NCI-H748 (cell line): ENCODE results near the gene C1QTNF7.

Source experiments
- DNase-seq: peaks from one replicate; lab custom pipeline; 2025; ENCODE audit not compliant: unreplicated experiment; lab: John Stamatoyannopoulos, UW

Gene C1QTNF7, protein sequence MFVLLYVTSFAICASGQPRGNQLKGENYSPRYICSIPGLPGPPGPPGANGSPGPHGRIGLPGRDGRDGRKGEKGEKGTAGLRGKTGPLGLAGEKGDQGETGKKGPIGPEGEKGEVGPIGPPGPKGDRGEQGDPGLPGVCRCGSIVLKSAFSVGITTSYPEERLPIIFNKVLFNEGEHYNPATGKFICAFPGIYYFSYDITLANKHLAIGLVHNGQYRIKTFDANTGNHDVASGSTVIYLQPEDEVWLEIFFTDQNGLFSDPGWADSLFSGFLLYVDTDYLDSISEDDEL

DNA sequence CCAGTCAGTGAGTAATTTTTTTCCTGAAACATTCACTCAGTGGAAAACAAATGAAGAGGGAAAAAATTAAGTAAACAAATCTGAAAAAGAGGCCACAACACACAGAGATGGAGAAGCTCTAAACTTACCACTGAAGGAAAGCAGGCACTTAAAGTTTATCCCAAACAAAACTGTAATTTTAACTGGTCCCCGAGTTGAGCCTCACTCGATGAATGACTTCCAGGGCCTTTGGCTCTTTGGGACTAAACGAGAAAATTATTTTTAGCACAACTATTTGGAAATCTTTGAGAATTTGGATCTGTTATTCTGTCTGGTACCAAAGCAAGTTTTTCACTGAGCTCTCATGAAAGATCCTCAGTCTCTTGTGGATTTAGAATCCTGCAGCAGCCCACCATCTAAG lies at the start of gene C1QTNF7:
C1QTNF7 (plus strand) TSS at position 333 of the 400 bp plus-strand sequence. CDS start 7,711 bp downstream, outside the sequence.
- no peak for DNase-seq

DNA sequence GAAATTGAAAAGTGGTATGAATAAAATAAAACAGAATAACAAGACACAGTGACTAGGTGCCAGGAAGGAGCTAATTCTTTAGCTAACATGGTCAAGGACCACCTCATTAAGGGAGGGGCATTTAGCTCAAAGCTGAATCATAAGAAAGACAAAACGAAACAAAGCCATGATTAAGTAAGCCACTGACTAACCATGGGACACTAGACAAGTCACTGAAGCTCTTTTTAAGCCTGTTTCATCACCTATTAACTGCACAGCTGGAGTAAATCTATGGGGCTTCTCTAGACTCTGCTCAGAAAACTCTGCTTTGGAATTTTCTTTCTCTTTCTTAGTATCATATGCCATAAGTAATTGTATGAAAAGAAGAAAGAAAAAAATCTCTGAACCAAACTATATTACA lies 49.8 kb upstream of the C1QTNF7 start:
- no peak for DNase-seq

DNA sequence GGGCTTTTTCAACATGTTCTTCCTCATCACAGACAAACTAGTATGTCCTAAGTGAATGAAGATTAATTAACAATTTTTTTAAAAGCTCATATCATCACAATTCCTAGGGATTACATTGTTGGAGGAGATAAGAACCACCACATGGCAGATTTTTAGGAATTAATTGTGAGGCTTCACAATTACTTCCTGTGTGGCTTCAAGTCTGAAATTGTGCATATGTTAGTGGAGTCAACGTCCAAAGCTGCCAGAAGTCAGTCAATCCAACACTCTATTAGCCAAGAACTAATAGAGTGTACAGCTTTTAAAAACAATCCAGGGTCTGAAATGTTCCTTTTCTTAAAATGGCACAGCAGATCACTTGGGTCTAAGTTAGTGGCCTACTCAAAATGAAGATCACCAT lies 49.3 kb upstream of the C1QTNF7 start:
- DNase-seq = no peak

DNA sequence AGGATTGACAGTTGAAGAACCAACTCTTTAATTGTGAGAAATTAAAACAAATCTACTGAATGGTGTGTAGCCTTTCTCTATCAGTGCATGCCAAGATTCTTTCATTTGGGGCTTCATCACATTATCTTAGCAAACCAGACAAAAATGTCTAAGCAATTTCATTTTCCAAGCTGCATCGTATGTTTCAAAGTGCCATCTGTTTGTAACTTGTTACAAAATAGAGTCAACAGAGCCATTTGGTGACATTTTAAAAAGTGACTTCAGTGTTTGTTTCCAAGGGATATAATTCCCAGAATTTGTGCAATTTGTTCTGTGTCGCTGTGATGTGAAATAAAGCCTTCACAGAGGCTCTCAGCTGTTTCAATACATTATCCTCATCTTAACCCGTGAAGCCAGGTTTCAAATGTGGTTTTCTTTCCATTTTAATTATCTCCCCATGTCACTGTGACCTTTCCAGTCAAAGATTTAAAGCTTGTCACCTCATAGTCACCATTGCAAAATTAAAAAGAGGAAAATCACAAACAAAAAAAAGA lies 46.0 kb upstream of the C1QTNF7 start:
- no peak for DNase-seq

DNA sequence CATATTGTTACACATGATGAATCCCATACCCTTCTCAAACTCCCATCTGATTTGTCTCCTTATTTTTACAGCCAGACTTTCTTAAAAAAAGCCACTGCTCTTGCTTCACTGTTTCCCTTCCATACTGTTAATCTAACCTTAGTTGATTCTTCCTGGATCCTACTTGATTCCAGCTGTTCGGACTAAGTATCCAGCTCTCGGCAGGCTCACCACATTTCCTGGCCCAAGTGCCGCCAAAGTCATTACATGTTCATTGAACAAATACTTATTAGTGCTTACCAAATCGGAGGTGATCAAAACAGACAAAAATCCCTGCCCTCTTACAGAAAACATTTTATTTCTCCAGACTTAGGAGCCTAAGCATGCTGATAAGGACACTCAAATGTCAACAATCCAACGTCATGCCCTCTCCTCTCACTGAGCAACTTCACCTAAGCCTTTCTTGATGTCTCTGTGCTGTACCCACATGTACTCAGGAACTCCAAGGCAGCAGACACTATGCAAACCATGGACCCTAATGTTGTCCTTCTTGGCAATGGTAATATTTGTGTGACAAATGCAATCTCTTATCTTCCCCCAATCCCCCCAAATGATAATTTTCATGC lies 45.1 kb upstream of the C1QTNF7 start:
- DNase-seq = no peak

DNA sequence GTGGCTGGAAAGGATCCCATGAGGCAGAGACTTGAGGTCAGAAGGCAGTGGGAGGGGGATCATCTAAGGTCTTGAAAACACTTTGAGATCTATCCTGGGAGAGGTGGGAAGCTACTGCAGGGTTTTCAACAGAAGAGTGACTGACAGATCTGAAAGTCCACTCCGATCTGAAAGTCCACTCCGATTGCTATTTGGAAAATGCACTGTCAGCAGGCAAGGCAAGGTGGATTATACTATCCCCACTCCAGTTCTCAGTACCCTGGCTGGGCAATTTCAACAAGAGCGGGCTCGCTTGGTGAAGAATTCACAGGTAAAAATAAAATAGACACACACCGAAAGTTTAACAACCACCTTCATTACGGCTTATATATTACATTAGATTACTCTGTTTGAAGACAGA lies 42.3 kb upstream of the C1QTNF7 start:
- DNase-seq = no peak

DNA sequence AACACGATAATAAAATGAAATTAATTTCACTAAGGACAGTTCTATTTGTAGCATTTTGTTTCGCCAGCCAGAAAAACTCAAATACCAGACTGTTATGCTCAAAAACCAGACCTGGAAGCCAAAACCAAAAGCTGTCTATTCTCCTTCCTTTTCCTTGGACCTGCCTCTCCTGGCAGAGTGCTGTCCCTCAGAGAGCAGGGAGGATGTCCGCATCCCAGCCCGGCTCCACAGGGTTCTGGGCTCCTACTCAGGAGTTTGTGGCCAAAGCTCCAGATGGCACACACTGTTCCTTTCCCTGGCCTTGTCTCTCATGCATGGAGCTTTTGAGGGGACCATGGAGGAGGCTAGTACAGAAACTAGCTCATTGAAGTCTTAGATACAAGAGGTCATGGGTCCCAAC lies 41.9 kb upstream of the C1QTNF7 start:
- no peak for DNase-seq

DNA sequence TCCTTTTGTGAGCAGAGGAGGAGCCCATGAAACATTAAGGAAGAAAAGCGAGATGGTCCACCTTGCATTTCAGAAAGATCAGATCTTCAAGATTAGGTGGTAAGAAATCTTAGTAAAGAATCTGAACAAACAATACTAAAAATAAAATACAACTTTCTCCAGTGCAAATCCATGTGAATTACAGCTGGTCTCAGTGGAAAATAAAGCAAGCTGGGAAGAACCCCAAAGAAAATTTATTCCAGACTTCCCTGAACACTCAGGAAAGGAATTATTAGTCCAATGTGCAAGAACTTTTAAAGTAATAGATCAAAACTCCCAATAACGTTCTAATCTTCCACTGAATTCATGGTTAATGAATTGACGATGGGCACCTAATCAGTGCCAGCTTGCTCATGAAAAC lies 37.3 kb upstream of the C1QTNF7 start:
- no peak for DNase-seq

DNA sequence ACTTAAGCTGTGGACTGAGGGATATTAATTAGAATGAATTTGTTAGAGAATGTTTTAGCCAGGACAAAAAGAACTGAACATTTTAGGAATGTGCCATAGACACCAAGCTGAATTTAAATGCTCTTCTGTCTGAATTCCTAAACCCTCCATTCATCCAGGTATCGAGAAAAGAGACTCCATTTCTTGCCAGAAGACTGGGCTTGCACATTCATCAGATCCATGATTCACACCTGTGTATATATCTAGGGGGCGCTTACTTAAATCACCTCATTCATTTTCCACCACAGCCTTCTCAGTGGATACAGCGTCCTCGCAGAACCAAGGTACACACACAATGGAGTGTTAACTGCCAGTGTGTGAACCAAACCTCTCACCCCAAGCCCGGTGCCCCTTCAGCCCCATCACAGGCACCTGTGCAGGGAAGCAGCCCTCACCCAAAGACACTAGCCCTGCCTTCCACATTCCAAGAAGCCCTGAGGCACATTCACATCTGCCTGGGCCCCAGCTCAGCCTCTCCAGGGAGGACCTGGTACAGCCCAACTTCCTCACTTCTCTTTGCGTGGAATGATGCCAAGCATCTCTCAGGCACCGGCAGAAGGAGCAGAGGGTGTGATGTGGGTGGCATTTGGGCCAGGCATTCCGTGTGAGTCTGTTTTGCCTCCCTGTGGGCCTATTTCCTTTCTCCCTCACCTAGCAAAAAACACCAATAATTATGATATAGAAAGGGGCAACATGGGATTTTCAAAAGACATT lies 35.6 kb upstream of the C1QTNF7 start:
- no peak for DNase-seq

DNA sequence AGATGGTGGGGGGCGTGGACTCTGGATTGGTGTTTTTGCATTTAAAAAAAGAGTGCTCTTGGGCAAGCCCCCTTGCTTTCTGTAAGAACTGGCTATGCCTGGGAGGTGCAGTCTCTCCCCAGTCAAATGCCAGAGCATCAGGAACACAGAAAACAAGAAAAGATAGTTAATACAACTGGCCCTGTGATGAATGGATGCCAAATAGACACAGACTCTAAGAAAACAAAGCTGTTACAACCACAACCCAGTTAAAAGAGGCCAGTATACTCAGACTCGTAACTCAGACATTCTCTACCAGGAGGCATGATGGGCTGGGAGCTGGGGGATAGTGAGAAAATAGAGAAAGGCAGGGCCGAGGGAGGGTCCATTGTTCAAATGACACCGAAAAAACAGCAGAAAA lies 32.5 kb upstream of the C1QTNF7 start:
- no peak for DNase-seq

DNA sequence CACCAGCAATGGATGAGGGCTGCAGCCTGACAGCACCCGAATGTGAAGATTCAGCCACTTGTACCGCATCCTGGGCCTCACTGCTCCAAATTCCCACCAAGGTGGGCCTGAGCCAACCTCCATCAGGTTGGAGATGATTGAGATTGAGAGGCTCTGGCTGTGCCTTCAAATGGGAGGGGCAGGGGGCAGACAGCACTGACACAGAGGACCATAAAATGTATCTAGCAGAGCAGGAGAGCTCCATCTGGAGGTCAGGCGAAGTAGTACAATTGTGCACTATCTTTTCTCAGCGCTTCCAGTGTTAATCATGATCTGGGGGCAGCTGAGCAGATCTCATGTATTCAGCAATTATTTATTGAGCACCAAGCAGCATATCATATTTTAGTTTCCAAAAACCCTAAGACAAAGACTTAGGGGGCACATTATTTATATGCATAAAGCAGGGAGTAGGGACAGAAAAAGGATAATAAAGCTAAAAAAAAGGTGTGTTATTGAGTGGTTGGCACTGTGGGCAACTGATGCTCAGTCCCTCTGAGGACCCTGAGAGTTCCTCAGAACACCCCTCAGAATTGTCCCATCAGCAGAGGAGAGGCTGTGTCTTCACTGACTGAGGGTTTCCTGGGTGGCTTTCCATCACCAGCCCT lies 31.6 kb upstream of the C1QTNF7 start:
- DNase-seq = peak; percentile 52

DNA sequence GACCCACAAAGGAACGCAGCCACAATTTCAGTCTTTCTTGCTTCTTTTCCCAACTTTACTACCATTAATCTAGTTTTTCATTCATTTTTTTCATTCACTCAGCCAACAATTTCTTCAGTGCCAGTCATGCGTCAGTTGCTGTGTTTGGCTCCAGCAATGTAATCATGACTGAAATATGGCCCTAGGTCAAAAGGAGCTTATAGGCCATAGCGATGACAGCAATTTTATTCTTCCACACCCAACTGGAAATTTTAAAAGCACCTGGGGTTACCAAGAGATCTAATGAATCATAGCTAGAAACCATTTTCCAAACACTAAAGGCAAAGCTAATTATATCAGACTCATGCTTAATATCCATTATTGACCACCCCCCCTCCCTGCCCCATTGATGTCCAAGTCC lies 29.8 kb upstream of the C1QTNF7 start:
- no peak for DNase-seq

DNA sequence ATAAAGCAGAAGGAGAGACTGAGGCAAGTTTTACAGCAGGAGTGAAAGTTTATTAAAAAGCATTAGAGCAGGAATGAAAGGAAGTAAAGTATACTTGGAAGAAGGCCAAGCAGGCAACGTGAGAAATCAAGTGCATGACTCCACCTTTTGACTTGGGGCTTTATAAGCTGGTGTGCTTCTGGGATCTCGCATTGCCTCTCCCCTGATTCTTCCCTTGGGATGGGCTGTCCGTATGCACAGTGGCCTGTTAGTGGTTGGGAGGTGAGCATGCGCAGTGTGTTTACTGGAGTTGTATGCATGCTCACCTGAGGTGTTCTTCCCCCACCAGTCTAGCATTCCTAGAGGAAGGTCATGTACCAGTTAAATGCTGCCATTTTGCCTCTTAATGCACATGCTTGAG lies 29.1 kb upstream of the C1QTNF7 start:
- no peak for DNase-seq

DNA sequence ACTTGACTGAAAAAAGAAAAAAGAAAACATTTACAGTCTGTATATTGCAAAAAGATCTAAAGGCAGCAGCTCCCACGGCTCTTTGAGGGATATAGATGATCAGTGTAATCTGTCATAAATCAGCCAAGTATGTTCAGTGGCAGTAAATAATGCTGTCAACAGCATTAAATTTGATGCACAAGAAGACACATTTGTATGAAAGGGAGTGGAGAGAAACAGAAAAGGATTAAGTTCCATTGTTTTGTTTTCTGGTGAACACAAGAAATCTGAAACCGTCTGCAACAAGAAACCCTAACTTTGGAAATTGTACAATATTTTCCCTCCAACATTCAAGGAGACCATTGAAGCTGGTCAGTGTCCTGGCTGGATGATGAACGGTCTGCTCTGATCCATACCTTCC lies 27.6 kb upstream of the C1QTNF7 start:
- DNase-seq = no peak

DNA sequence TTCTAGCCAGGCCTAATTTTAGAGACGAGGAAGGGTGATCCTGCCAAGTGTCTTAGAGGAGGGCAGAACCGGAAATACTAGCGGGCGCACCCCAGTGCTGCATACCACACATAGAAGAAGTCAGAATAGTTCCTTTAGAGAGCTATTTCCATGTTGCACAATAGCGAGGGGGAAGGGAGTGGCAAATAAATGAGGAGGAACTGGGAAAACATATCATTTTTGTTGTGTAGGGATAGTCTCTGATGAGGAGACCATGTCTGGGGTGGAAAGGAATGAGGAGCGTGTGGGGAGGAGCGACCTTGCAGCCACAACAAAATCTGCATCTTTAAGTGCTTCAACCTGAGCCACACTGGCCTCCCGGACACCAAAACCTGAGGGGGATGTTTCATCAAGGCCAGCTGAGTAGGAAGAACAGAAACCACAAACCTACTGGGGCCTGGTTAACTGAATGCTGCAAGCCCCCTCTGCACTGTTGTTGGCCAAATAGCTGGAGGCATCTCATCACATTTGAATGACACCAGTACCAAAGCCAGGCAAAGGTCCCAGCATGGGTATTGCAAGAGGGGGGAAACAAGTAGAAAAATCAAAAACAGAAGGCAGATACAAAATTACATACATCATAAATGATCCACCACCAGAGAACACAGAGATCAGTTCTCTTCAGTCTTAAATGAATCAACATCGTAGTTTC lies 26.7 kb upstream of the C1QTNF7 start:
- no peak for DNase-seq

DNA sequence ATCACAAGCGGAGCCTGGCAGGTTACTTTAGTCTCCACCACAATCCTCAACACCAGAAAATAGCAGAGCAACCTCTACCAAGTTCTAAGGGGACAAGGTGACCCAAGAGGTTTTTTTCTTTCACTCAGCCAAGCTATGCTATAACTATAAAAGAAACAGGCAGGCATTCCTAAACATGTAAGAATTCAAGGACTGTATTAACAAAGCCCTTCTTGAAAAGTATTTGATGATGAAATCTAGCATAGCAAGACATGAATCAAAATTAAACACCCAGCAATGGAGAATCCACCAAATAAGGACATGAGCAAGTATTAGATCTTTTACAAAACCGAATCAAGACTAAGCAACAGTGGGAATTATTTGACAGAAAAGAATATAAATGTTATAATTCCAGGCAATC lies 25.7 kb upstream of the C1QTNF7 start:
- no peak for DNase-seq

DNA sequence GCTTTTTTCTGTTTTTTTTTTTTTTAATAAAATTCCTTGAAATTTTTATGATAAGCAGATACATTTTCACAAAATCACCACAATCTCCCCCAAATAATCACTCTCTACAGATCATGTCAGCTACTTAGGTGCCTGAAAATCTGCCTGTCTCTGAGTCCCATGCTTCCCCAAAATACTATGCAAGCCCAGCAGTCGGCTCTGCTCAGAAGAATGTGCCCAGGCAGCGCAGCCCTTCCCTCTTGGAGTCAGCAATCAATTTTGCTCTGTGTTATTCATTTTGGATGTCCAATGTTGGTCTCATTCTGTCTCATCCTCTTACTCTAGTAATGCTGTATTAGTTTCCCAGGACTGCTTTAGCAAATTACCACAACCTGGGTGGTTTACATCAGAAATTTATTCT lies 24.9 kb upstream of the C1QTNF7 start:
- DNase-seq = no peak

DNA sequence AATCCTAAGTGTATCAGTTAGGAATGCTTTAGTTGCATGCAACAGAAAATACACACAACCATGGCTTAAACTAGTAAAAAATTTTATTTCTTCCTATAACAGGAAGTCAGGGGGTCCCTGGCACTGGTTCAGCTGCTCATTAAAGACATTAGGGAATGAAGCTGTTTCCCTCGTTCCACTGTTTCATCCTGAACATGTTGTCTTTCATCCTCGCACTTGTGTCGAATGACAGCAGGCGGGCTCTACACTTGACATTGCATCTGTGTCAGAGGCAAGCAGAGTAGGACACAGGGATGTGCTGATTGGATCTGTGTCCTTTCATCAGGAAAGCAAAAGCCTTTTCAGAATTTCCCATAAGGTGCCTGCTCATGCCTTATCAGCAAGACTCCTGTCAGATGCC lies 22.8 kb upstream of the C1QTNF7 start:
- no peak for DNase-seq

DNA sequence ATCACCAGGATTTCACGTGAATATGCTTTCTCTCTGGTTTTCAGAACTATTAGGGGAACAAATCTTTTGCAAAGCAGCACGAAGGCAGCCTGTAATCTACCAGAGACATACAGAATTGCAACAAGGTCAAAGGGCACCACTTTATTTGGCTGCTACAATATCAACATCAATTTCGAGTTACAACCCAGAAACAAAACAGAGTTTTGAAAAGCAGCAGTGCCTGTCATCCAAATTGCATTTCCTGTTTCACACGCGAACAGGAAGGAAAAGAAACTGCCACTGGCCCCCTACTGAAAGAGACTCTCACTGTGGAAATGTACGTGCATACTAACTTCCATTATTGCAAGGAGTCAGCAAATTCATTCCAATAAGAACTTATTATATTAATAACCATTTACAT lies 17.1 kb upstream of the C1QTNF7 start:
- DNase-seq = peak; percentile 65

DNA sequence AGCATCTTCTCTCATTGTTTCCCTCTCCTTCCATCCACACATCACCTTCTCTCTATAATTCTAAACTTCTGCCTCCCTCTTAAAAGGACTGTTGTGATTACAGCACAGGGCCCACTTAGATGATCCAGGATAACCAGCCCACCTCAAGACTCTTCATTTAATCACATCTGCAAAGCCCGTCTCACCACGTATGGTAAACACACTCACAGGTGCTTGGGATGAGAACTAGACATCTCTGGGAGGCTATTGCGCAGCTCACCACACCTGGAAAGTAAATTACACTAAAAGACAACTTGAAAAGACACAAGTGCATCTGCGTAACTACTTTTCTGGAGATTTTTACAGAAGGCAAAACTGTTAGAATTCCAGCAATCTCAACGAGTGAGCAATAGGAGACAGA lies 15.4 kb upstream of the C1QTNF7 start:
- DNase-seq = no peak

DNA sequence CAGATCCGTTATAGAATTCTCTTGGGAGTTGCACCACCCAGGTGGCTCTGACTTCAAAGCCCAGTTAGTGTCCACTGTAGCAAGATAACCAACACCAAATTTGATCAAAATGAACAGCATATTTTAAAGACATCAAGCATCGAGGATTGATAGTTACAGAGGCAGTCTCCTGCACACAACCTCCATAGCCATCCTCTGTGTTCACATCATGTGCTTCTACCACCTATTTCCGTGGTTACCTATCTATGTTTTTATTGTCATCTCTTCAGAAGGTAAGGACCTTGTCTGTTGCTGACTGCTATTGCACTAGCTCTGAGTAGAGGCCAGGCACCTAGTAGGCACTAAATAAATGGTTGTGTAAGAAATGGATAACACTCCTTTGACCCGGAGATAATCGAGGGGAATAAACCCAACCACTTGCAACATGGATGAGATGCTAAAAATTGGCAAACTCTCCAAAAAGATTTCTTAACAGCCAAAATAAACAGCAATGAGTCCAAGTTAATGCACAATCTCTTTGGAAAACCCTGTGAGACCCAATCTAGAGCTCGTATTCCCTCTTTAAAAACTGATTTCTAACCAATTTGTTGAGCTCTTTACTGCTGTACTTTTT lies 14.7 kb upstream of the C1QTNF7 start:
- no peak for DNase-seq
